T-helper 1 cell treated with Interleukin-12 subunit alpha and Interleukin-12 subunit beta and Interleukin-4 antibody, amounts not matched to agents 30 ng/mL and 1 ng/mL, for 36 hours (primary cell): Measurements from ENCODE around the gene HSPG2. TPM values are rescaled to one million over a fixed set of nuclear protein-coding genes. Genes with fewer than 3 reads are reported as not detected.
"Not testable (repeated sequence)": the region's sequence is repeated elsewhere in the genome, so short reads cannot be mapped to it uniquely, and the experiment has no call there.

Experiments used
- intact Hi-C: fragments of 100-400 bp; cut with micrococcal nuclease; formaldehyde crosslinking; loops from one replicate; pipeline ENCODE4 v1.15.1; 2024
- total RNA-seq: library from RNA; stranded (reverse); gene quantifications from 2 replicates; pipeline ENCODE4 v1.2.3, GENCODE V29; 2022

Gene HSPG2
- total RNA-seq, 1 donor from 2014 or later, result 3.9 TPM

DNA sequence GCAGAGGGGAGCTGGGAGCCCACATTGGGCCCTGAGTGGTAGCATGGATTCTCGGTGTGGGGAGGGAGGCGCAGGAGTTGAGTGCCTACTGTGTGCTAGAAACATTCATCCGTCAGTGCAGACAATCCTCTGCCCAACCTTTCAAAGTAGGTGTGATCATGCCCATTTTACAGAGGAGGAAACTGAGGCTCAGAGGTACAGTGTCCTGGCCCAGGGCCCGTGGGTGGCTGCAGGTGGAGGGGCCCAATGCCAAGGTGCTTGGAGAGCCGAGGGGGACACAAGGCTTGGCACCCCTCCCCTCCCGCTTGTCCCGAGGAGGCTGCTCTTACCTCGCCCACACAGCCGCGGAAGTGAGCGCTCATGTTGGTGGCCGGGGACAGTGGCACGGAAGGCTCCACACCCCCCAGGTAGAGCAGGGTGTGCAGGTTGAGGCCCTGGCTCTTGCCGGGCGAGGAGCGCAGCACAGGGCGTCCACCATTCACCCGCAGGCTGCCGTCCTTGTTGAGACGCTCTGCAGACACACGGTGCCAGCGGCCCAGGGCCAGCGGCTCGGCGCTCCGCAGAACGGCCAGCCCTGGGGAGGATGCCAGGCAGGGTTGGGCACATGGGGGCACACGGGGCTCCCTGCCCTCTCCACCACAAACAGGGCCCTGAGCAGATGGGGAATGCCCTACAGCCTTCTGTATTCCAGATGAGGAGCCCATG, 108.5 kb downstream of the HSPG2 start:
- intact Hi-C loops, result no loop called here

DNA sequence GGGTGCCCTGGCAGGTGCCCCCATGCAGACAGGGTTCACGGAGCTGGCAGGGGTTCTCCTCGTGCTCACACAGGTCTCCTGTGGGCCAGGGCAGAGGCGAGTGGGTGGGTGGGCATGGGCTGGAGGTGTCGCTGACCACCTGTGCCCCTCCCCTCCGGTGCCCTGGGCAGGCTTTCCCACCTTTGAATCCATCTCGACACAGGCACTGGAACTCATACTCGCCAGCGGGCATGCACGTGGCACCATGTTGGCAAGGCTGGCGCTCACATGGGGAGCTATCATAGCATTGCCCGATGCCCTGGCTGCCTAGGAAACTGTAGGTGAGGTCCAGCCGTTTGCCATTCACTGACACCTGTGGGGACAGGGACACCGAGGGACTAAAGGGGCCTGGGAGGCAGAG, 109.0 kb downstream of the HSPG2 start:
- intact Hi-C loops, result no loop called here

DNA sequence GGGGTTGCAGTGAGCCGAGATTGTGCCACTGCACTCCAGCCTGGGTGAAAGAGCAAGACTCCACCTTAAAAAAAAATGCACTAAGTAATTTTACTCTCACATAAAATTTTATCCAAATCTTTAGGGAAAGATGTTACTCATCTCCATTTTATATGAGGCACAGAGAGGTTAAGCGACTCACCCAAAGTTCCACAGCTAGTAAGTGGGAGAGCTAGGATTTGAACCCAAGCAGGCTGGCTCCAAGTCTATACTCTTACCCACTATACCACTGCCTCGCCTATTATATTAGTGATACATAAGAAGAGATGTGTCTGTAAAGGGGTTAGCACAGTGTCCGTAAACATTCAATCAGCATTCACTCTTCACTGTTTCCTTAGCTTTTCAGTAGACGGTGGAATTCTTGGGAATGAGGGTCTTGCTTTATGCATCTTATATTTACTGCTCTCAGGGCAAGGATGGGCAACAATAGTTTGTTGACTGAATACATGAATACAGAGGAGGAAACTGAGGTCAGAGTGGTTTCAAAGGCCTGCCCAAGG, 109.9 kb downstream of the HSPG2 start:
- intact Hi-C loops, result no loop called here

DNA sequence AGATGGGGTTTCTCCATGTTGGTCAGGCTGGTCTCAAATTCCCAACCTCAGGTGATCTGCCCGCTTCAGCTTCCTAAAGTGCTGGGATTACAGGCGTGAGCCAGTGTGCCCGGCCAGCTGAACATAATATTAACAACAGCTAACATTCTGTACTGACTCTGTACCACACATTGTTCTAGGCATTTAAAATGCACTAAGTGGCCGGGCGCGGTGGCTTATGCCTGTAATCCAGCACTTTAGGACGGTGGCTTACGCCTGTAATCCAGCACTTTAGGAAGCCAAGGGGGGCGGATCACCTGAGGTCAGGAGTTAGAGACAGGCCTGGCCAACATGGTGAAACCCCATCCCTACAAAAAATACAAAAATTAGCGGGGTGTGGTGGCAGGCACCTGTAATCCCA, 110.4 kb downstream of the HSPG2 start:
- intact Hi-C loops, result not testable (repeated sequence)

DNA sequence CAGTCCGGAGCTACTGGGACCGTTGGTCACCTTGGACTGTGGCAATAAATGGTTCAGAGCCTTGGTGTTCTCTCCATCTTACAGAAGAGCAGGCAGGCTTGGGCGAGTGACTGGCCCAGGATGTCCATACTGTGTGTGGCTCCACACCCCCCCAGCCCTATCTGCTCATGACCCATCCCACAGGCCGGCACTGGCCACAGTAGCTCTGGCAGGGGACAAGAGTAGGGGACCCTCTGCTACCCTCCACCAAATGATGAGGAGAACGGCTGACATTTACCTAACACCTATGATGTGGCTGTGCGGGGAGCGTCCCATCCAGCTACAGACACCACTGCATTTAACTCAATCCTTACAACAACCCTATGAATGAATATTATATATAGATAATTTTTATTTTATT, 111.7 kb downstream of the HSPG2 start:
- intact Hi-C loops, result no loop called here

DNA sequence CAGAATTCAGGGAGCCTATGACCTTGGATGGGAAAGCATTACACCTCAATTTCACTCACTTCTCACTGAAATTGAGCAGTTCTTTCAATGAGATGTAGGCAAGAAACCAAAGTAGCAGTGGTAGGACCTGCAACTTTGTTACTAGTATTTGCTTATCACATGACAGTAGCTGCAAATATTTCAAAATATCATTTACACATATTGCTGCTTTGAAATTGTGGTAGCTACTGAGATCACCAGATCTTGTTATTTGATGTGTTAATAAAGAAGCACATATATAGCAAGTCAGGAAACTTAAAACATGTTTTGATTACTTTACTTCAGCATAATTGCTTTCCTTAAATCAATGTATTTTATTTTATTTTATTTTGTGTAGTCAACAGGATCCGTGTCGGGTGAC, 112.2 kb downstream of the HSPG2 start:
- intact Hi-C loops, result no loop called here

DNA sequence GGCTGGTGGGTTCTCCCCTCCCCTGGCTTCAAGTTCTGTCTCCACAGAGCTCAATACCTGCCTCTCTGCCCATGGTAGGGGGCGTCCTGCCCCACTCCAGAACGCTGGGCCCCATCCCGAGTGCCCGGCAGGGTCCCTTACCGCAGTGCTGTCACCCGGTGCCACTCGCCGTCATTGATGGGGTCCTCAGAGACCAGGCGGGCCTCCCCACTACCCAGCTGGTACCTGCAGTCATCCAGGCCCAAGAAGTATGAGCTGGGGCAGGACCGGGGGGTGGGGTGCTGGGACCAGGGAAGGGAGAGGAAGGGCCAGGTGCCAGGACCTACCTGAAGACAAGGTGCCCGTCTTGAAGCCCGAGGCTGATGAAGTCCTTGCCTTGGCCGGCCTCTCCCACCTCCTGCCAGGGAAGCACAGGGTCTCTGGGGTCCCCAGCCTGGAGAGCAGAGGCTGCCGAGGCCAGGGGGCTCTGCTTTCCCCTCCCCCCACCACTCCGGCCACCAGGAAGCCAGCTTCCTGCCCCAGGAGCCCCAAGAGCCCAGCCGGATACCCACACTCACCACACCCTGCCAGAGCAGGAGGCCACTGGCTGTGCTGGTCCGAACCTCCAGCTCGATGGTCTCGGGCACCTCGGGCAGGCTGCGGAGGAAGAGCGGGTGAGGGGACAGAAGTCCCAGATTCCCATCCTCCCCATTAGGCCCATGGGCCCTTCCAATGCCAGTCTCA, 113.0 kb downstream of the HSPG2 start:
- intact Hi-C loops, result no loop called here

DNA sequence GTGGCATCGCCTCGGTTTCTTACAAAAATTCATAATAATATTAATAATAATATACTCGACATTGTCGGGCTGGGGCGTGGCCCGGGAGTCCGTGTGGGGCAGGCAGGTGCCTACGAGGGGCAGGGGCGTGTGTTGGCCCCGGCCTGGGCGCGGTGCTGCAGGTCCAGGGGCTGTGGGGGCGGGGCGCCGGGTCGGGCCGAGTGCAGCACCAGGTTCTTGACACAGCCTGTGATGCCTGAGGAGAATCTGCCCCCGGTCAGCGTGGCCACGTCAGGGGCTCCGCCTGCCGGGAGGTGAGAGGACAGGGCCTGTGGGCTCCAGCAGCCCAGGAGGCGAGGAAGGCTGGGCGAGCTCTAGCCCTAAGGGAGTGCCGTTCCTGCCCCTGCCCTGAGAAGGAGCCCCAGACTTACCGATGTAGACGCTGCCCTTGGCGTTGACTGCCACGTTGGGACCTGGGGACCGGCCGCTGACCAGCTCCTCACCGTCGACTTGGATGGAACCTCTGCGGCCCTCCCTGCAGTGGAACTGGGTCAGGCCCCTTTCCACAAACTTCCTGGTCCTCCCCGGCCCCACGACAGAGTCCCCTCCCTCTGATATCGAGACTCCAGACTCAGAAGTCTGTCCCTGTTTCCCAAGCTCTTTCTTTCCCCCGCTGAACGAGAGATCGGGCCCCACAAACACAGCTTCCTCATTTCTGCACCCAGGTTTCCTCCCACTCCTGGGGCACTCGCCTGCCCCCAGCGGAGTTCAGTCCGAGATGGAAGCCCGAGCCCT, 113.7 kb downstream of the HSPG2 start:
- intact Hi-C loops, result no loop called here

DNA sequence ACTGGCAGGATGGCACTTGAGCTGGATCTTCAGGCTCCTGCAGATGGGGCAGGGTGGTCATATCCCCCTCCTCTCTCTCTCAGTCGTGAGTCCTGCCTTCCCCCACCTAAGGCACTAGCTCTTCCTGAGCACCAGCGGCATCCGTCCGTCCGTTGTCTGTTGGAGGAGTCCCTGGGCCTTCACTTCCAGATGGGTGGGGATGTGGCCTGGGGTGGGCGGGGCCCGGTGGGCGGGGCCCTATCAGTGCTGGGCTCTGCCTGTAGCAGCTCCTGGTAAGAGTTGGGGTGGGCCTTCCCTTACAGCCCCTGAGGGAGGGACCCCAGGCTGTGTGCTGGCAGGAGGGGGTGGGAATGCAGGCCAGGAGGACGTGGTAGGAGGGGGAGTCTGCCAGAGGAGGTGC, 114.8 kb downstream of the HSPG2 start:
- intact Hi-C loops, result no loop called here

DNA sequence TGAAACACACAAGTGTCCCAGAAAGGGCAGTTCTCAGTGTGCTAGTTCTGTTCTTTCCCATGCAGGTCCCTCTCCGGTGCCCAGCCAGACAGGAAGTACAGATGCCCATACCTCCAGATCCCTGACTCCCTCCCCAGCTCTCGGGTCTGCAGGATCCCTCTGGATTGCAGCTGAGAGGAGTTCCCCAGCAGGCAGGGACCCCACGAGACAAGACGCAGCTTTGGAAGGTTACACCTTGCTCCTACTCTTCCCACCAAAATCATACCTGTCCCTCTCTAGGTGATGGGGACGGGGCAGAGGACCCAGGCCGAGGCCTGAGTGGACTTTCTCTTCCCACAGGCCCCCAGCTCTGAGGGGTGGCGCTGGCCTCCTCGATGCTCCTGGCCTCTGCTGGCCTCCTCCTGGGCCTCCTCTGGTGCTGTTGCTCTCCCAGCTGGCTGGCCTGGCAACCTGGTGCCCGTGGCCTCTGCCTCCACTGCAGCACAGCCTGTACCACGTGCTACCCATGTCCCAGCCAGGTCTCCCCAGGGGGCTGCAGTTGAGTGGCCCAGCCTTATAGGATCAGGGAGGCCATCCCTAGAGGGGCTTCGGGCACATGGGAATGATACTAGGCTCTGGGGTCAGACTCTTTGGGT, 115.6 kb downstream of the HSPG2 start:
- intact Hi-C loops, result no loop called here

DNA sequence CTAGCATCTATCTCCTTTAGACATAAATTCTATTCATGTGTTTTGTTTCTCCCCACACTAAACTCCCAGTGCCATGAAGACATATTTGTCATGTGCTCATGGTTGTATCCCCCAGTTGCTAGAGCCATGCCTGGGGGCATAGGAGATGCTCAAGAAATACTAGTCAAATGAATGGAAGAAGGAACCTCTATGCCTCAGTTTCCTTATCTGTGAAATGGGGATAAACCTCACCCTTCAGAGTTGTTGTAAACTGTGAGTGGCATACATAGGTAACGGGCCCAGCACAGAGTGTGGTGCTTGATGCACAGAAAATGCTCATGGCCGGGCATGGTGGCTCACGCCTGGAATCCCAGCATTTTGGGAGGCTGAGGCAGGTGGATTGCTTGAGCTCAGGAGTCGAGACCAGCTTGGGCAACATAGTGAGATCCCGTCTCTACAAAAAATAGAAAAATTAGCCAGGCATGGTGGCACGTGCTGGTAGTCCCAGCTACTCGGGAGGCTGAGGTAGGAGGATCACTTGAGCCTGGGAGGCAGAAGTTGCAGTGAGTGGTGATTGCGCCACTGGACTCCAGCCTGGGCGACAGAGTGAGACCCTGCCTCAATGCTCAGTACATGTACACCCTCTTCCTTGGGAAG, 116.4 kb downstream of the HSPG2 start:
- intact Hi-C loops, result no loop called here

DNA sequence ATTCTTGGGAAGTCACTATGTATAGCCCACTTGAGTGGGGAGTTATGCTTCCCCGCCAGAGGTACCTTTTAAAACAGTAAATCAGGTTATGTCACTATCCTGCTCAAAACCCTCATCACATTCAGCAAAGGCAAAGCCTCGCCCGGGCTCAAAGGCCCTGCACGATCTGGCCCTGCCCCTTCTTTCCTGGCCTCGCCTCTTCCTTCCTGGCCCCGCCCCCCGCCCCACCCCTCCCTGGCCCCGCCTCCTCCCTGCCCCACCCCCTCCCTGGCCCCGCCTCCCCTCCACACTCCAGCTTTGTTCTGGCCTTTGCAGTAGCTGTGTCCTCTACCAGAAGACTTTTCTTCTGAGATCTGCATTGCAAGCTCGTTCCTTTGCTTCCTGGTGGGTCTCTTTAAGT, 118.5 kb downstream of the HSPG2 start:
- intact Hi-C loops, result loop anchor here (1.0 kb wide), 1 partner anchor 35 kb away; the partner anchor contains the start of gene USP48

DNA sequence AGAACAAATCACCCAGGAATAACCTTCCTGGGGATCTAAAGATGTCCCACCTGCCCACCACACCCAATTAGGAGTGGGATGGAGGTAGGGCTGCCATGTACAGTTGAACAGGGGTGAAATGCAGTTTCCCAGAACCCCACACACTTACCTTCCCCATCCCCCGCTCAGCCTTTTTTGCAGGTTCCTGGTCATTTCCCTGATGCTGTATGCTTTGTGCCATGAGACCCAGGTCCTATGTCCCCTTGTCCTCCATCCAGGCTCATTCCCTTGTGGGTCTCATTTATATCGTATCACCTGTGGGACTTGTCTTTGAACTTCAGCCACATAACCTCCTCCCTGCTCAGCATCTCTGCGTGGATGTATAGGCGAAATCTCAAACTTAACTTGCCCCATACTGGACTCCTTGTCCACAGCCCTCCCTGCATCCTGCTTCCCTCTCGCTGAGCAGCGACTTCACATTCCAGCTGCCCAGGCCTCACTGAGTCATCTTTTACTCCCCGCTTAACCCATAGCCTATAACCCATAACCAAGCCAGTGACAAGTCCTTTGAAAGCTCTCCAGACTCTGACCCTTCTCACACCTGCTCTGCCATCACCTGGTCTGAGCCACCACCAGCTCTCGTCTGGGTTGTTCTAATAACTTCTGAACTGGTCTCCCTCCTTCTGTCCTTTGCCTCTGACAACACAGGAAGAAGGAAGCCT, 120.4 kb downstream of the HSPG2 start:
- intact Hi-C loops, result no loop called here

DNA sequence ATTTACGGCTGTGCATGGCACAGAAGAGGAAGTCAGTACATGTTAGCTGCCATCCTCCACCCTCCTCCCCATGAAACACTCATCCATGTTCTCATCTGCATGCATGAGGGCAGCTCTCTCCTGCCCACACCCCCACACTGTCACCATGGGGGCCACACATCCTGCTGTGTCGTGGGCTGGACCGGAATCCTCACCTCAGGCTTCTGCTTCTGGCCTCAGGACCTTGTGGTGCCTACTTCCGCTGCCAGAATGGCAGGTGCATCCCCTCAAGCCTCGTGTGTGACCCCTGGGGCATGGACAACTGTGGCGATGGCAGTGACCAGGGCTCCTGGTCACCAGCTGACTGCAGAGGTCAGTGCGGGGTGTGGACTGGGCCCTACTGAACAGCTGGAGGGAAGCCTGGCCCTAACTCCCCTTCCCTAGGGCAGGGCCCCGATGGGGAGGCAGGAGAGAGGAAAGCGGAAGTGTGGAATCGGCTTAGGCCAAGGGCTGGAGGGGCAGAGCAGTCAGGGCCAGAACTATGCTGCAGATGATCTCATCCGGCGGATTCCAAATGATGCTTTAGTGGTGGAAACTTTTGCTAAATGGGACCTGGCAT, 121.3 kb downstream of the HSPG2 start:
- intact Hi-C loops, result no loop called here

DNA sequence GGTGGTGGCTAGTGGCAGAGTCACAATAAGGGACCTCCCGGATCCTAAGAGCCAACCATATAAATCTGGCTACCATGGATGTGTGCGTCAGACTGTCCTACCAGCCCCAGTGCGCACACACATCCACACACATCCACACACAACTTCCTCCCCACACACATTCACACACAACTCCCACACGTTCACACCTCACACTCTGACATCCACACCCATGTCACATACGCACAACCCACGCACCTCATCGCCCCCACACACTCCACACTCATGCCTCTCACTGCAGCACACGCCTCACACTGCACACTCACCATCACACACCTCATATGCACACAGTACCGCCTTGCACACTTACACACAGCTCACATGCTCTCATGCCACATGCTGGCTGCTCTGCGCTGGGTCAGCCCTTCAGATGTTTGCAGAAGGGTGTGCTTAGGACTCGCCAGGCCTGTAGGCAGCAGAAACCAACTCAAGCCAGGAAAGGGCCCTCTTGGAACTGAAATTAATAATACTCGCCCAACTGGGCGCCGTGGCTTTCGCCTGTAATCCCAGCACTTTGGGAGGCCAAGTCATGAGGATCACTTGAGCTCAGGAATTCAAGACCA, 122.0 kb downstream of the HSPG2 start:
- intact Hi-C loops, result loop anchor here (5.0 kb wide), 1 partner anchor 147 kb away; no protein-coding TSS in a partner anchor

DNA sequence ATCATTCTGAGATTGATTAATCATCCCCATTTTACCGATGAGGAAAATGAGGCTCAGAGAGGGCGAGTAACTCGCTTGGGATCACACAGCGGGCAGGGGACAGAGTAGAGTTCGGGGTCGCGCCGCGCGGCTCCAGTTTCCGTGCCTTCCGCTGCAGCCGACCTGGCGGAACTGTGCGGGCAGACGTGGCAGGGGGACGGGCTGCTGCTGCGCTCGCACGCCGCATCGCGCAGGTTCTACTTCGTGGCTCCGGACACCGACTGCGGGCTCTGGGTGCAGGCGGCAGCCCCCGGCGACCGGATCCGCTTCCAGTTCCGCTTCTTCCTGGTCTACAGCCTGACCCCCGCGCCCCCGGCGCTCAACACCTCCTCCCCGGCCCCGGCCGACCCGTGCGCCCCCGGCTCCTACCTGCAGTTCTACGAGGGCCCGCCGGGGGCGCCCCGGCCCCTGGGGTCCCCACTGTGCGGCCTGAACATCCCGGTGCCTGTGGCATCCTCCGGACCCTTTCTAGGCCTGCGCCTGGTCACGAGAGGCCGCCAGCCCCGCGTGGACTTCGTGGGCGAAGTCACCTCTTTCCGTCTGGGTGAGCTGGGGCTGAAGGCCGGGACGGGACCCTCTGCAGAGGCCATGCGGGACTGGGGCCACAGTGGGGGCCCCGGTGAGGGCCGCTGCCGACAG, 122.7 kb downstream of the HSPG2 start:
- intact Hi-C loops, result loop anchor here (5.0 kb wide), 1 partner anchor 148 kb away; no protein-coding TSS in a partner anchor

DNA sequence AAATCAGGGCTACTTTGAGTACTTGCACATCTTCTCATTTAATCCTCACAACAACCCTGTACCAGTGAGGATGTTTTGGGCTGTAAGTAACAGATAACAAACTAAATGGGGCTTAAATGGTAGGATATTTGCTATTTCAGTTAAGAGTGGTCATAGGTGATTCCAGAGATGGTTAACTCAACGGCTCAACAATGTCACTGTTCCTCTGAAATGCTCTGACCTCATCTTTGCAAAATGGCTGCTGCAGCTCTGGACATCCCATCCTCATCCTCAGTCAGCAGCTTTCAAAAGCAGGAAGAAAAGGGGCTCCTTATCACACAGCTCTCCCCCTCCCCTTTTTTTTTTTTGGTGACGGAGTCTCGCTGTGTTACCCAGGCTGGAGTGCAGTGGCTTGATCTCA, 123.6 kb downstream of the HSPG2 start:
- intact Hi-C loops, result loop anchor here (5.0 kb wide), 1 partner anchor 149 kb away; no protein-coding TSS in a partner anchor

DNA sequence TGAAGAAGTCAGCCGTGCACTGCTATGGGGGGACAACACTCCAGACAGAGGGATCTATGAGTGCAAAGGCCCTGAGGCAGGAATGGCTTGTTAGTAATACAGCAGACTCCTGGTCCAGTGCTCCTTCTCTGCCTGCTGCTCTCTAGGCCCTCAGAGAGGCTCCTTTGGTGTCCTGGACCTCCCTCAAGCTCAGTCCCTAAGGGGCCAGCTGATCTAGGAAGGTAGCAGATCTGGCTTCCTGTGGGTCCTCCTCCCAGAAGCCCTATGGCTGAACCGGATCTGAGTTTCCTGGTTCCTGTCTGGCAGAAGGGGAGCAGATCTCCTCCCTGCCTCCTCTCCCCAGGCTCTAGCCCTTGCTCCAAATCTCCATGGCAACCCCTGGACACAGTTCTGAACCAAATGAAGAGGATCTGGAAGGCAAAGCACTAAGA, 125.2 kb downstream of the HSPG2 start, which contains the start of gene LDLRAD2:
TSS of gene LDLRAD2 (plus strand) at position 391 of the 431 bp plus-strand sequence. CDS start 187 bp downstream, outside the sequence.
- intact Hi-C loops, result loop anchor here (5.0 kb wide), 1 partner anchor 150 kb away; no protein-coding TSS in a partner anchor
